Mesendoderm (in vitro differentiated cells): ENCODE measurements around the gene CDK3.

Source experiments
- DNase-seq: peaks from one replicate; pipeline ENCODE4 v3.0.0; 2013
- H2AK5ac ChIP-seq: 2 replicates; pipeline ENCODE4 v1.6.1; 2013; ENCODE audit warnings: low read length, inconsistent platforms
- H2BK120ac ChIP-seq: 2 replicates; pipeline ENCODE4 v1.6.1; 2013; ENCODE audit warnings: low read depth, mild to moderate bottlenecking, low read length, moderate library complexity, mixed read lengths
- H2BK15ac ChIP-seq: replicated peaks from 2 replicates; pipeline ENCODE4 v1.6.1; 2013; ENCODE audit warnings: low read depth, mild to moderate bottlenecking, moderate library complexity
- H2BK5ac ChIP-seq: 2 replicates; pipeline ENCODE4 v1.6.1; 2013; ENCODE audit warnings: low read length, inconsistent platforms
- H3K18ac ChIP-seq: 2 replicates; pipeline ENCODE4 v1.6.1; 2013; ENCODE audit warnings: mild to moderate bottlenecking, low read length, mixed read lengths
- H3K23ac ChIP-seq: one replicate; pipeline ENCODE4 v1.6.1; 2013; ENCODE audit warnings: low read length
- H3K27ac ChIP-seq: 2 replicates; pipeline ENCODE4 v1.5.1; 2013; ENCODE audit warnings: low read depth, mild to moderate bottlenecking, inconsistent platforms, low read length, moderate library complexity
- H3K27me3 ChIP-seq: 2 replicates; pipeline ENCODE4 v1.6.1; 2013; ENCODE audit warnings: low read length, control low read depth, mild to moderate bottlenecking, inconsistent platforms; ENCODE audit not compliant: insufficient read depth, poor library complexity
- H3K36me3 ChIP-seq: 2 replicates; pipeline ENCODE4 v1.6.1; 2013; ENCODE audit warnings: low read length, inconsistent platforms; ENCODE audit not compliant: control insufficient read depth, insufficient read depth
- H3K4ac ChIP-seq: one replicate; pipeline ENCODE4 v1.6.1; 2013; ENCODE audit warnings: low read depth, mild to moderate bottlenecking, low read length, moderate library complexity
- H3K4me1 ChIP-seq: 2 replicates; pipeline ENCODE4 v1.6.1; 2013; ENCODE audit warnings: low read depth, low read length, inconsistent platforms; ENCODE audit not compliant: control insufficient read depth
- H3K4me2 ChIP-seq: 2 replicates; pipeline ENCODE4 v1.6.1; 2013; ENCODE audit warnings: low read length
- H3K4me3 ChIP-seq: 2 replicates; pipeline ENCODE4 v1.5.1; 2013; ENCODE audit warnings: mild to moderate bottlenecking, low read length
- H3K56ac ChIP-seq: one replicate; pipeline ENCODE4 v1.6.1; 2013; ENCODE audit warnings: low read length
- H3K79me1 ChIP-seq: 2 replicates; pipeline ENCODE4 v1.6.1; 2013; ENCODE audit warnings: low read length, inconsistent platforms
- H3K79me2 ChIP-seq: 2 replicates; pipeline ENCODE4 v1.6.1; 2013; ENCODE audit warnings: mild to moderate bottlenecking, low read length; ENCODE audit not compliant: control insufficient read depth, insufficient read depth
- H3K9ac ChIP-seq: 2 replicates; pipeline ENCODE4 v1.6.1; 2013; ENCODE audit warnings: low read length, inconsistent platforms
- H4K5ac ChIP-seq: one replicate; pipeline ENCODE4 v1.6.1; 2013; ENCODE audit warnings: low read length
- H4K8ac ChIP-seq: one replicate; pipeline ENCODE4 v1.6.1; 2013; ENCODE audit warnings: low read depth, mild to moderate bottlenecking, control low read depth, low read length, moderate library complexity
- WGBS: extraction: QIAGEN DNeasy Blood & Tissue Kit; methylation state at CpG from one replicate; pipeline ENCODE4 v1.1.7; 2013; ENCODE audit warnings: low lambda C conversion rate, missing lambda C conversion rate; ENCODE audit not compliant: insufficient coverage; ENCODE audit errors: extremely low coverage; 5-methylcytosine and 5-hydroxymethylcytosine counted together

CDK3 gene

GRCh38 chr17:75978938-75979704 is 21.5 kb upstream of the CDK3 start, which contains the start of the genes ACOX1 and TEN1:
Gene ACOX1 (minus strand): TSS chr17:75979166. CDS start chr17:75979073, 93 bp downstream.
Gene TEN1 (plus strand): TSS chr17:75979240. CDS start chr17:75986193, 6,953 bp downstream.
- Histone ChIP-seq H3K4me3 (peak within 1 kb of the TSS; percentile 67), H2BK5ac (peak within 1 kb of the TSS; percentile 90), H3K18ac (peak within 1 kb of the TSS; percentile 97), H3K9ac (peak within 1 kb of the TSS; percentile 82), H3K36me3 (no peaks in the 10 kb centered on the region), H3K56ac (peak within 1 kb of the TSS; percentile 95), H3K4ac (peak within 1 kb of the TSS; percentile 93), H3K27me3 (no peaks in the 10 kb centered on the region), H3K4me1 (peaks cover 9% of the 10 kb centered on the region), H4K8ac (peak within 1 kb of the TSS; percentile 98), H3K23ac (peak within 1 kb of the TSS; percentile 98), H3K79me2 (peaks cover 13% of the 10 kb centered on the region), H3K27ac (peak within 1 kb of the TSS; percentile 100), H2BK15ac (no peak within 1 kb of the TSS), H3K79me1 (peaks cover 4% of the 10 kb centered on the region), H2AK5ac (peak within 1 kb of the TSS; percentile 40), H2BK120ac (no peak within 1 kb of the TSS), H3K4me2 (peak within 1 kb of the TSS; percentile 70), H4K5ac (peak within 1 kb of the TSS; percentile 44)
- WGBS, result no CpG with 5 or more reads among the region's 72 CpGs
- DNase-seq, result peak; percentile 99

GRCh38 chr17:75979705-75980187 is 20.9 kb upstream of the CDK3 start:
- peak overlapping the region; percentile 100 for H3K27ac ChIP-seq
- H3K4me3 ChIP-seq, result peak overlapping the region; percentile 64
- peak overlapping the region; percentile 44 for H4K5ac ChIP-seq
- peak overlapping the region; percentile 89 for H3K4ac ChIP-seq
- H2AK5ac ChIP-seq, result peak overlapping the region; percentile 27
- H3K79me2 ChIP-seq, result peaks cover 13% of the 10 kb centered on the region
- no CpG with 5 or more reads among the region's 19 CpGs for WGBS
- H4K8ac ChIP-seq, result peak overlapping the region; percentile 98
- H3K56ac ChIP-seq, result peak overlapping the region; percentile 95
- no peak for DNase-seq
- peak overlapping the region; percentile 98 for H3K23ac ChIP-seq
- no peak overlapping the region for H2BK15ac ChIP-seq
- peaks cover 4% of the 10 kb centered on the region for H3K79me1 ChIP-seq
- peak overlapping the region; percentile 64 for H2BK5ac ChIP-seq
- H3K4me1 ChIP-seq, result peaks cover 11% of the 10 kb centered on the region
- peak overlapping the region; percentile 96 for H3K18ac ChIP-seq
- peak overlapping the region; percentile 70 for H3K4me2 ChIP-seq
- H3K36me3 ChIP-seq, result no peaks in the 10 kb centered on the region
- H2BK120ac ChIP-seq, result no peak overlapping the region
- H3K27me3 ChIP-seq, result no peaks in the 10 kb centered on the region
- peak overlapping the region; percentile 82 for H3K9ac ChIP-seq

GRCh38 chr17:75980188-75981018 is 20.3 kb upstream of the CDK3 start:
- Histone ChIP-seq H3K23ac (no peak overlapping the region), H3K4me3 (no peak overlapping the region), H2BK5ac (no peak overlapping the region), H2BK15ac (no peak overlapping the region), H3K27me3 (no peaks in the 10 kb centered on the region), H3K9ac (peak overlapping the region; percentile 82), H3K36me3 (no peaks in the 10 kb centered on the region), H2AK5ac (peak overlapping the region; percentile 27), H3K27ac (peak overlapping the region; percentile 100), H3K18ac (peak overlapping the region; percentile 96), H3K4me2 (peak overlapping the region; percentile 70), H4K8ac (no peak overlapping the region), H3K4me1 (peaks cover 11% of the 10 kb centered on the region), H3K79me1 (peaks cover 4% of the 10 kb centered on the region), H3K56ac (peak overlapping the region; percentile 95), H3K4ac (peak overlapping the region; percentile 89), H4K5ac (no peak overlapping the region), H3K79me2 (peaks cover 13% of the 10 kb centered on the region), H2BK120ac (no peak overlapping the region)
- no CpG with 5 or more reads among the region's 18 CpGs for WGBS
- DNase-seq, result no peak

GRCh38 chr17:75981019-75981615 is 19.5 kb upstream of the CDK3 start:
- H4K8ac ChIP-seq, result no peak overlapping the region
- no peak overlapping the region for H3K4me2 ChIP-seq
- peak overlapping the region; percentile 17 for H2BK120ac ChIP-seq
- H3K18ac ChIP-seq, result no peak overlapping the region
- WGBS, result no CpG with 5 or more reads among the region's 7 CpGs
- H3K9ac ChIP-seq, result peak overlapping the region; percentile 9
- peaks cover 4% of the 10 kb centered on the region for H3K79me1 ChIP-seq
- H2BK15ac ChIP-seq, result no peak overlapping the region
- no peak for DNase-seq
- no peak overlapping the region for H3K23ac ChIP-seq
- peak overlapping the region; percentile 19 for H3K27ac ChIP-seq
- no peak overlapping the region for H4K5ac ChIP-seq
- H2AK5ac ChIP-seq, result no peak overlapping the region
- no peak overlapping the region for H3K4me3 ChIP-seq
- peaks cover 11% of the 10 kb centered on the region for H3K79me2 ChIP-seq
- no peaks in the 10 kb centered on the region for H3K27me3 ChIP-seq
- peak overlapping the region; percentile 50 for H3K56ac ChIP-seq
- peak overlapping the region; percentile 79 for H3K4ac ChIP-seq
- H3K36me3 ChIP-seq, result no peaks in the 10 kb centered on the region
- peak overlapping the region; percentile 62 for H2BK5ac ChIP-seq
- peaks cover 11% of the 10 kb centered on the region for H3K4me1 ChIP-seq

- Histone ChIP-seq H3K4me3 (no peak overlapping the region), H2BK5ac (peak overlapping the region; percentile 94), H3K56ac (peak overlapping the region; percentile 83), H3K9ac (peak overlapping the region; percentile 53), H3K79me1 (peaks cover 2% of the 10 kb centered on the region), H3K4me1 (peaks cover 11% of the 10 kb centered on the region), H2BK120ac (peak overlapping the region; percentile 29), H3K27ac (peak overlapping the region; percentile 94), H2BK15ac (peak overlapping the region; percentile 45), H3K27me3 (no peaks in the 10 kb centered on the region), H3K4me2 (peak overlapping the region; percentile 33), H4K8ac (no peak overlapping the region), H3K79me2 (no peaks in the 10 kb centered on the region), H4K5ac (peak overlapping the region; percentile 89), H2AK5ac (peak overlapping the region; percentile 25), H3K36me3 (no peaks in the 10 kb centered on the region), H3K18ac (peak overlapping the region; percentile 88), H3K23ac (no peak overlapping the region), H3K4ac (peak overlapping the region; percentile 94)
- WGBS, result no CpG with 5 or more reads among the region's 6 CpGs
- DNase-seq, result peak; percentile 97
These were observed 17.0 kb upstream of the CDK3 start for GRCh38 chr17:75983501-75984181.
